ENCODE results near the gene DGKH.

DNA sequence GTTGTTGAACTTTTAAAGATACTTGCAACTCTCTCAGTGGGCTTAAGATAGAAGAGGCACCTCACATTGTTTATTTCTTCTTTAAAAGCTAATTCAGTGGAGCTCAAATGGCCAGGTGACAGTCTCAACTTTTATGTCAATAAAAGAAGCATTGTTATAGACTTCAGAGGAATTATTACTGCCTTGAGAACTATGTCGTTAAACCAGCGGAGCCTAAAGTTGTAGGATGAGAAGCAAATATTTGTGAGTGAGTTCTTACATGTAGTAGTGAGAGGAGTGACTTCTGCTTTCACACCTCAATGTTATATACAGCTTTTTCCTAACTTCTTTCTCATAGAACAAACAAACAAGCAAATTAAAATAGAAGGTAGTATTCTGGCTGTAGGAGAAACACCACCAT lies 31.2 kb upstream of the DGKH start:
- TF ChIP-seq, protein P1, sequence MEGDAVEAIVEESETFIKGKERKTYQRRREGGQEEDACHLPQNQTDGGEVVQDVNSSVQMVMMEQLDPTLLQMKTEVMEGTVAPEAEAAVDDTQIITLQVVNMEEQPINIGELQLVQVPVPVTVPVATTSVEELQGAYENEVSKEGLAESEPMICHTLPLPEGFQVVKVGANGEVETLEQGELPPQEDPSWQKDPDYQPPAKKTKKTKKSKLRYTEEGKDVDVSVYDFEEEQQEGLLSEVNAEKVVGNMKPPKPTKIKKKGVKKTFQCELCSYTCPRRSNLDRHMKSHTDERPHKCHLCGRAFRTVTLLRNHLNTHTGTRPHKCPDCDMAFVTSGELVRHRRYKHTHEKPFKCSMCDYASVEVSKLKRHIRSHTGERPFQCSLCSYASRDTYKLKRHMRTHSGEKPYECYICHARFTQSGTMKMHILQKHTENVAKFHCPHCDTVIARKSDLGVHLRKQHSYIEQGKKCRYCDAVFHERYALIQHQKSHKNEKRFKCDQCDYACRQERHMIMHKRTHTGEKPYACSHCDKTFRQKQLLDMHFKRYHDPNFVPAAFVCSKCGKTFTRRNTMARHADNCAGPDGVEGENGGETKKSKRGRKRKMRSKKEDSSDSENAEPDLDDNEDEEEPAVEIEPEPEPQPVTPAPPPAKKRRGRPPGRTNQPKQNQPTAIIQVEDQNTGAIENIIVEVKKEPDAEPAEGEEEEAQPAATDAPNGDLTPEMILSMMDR (IDR thresholded peaks at IDR 0.05), result no peak
- no peak for TF ChIP-seq POLR2A (IDR thresholded peaks at IDR 0.05)
- TF ChIP-seq EP300 (IDR thresholded peaks at IDR 0.05), result no peak

All from ovary (tissue), 3 donors.